Stimulated activated CD8-positive, alpha-beta memory T cell treated with anti-CD3 and anti-CD28 coated beads, Interleukin-15, amount 100 ng/mL, for 1 hour (primary cell): ENCODE data around the gene IL13RA2.

Source experiments
- DNase-seq: peaks from one replicate; pipeline ENCODE4 v3.0.0-alpha.2; 2020; ENCODE audit warnings: low read depth

IL13RA2 gene

GRCh38 chrX:115017455-115017854, at the start of gene IL13RA2:
Gene IL13RA2 (minus strand): TSS chrX:115017616. CDS start chrX:115017269, 347 bp downstream.
- no peak for DNase-seq

GRCh38 chrX:115065304-115065703, 47.9 kb upstream of the IL13RA2 start:
- DNase-seq = no peak

- DNase-seq = no peak
These were observed 42.6 kb upstream of the IL13RA2 start for GRCh38 chrX:115060013-115060412.

GRCh38 chrX:115058276-115058675, 40.9 kb upstream of the IL13RA2 start:
- no peak for DNase-seq

- no peak for DNase-seq
These were observed 37.5 kb upstream of the IL13RA2 start for GRCh38 chrX:115054876-115055275.

GRCh38 chrX:115053223-115053622, 35.8 kb upstream of the IL13RA2 start:
- no peak for DNase-seq

- DNase-seq = no peak
These were observed 30.3 kb upstream of the IL13RA2 start for GRCh38 chrX:115047715-115048114.

GRCh38 chrX:115047181-115047580, 29.8 kb upstream of the IL13RA2 start:
- no peak for DNase-seq

GRCh38 chrX:115040417-115040816, 23.0 kb upstream of the IL13RA2 start:
- no peak for DNase-seq

- no peak for DNase-seq
These were observed 21.0 kb upstream of the IL13RA2 start for GRCh38 chrX:115038406-115038805.

GRCh38 chrX:115036029-115036428, 18.6 kb upstream of the IL13RA2 start:
- DNase-seq = no peak

GRCh38 chrX:115031989-115032388, 14.6 kb upstream of the IL13RA2 start:
- DNase-seq = no peak

- DNase-seq = no peak
These were observed 13.2 kb upstream of the IL13RA2 start for GRCh38 chrX:115030625-115031024.

GRCh38 chrX:115029869-115030570, 12.6 kb upstream of the IL13RA2 start:
- no peak for DNase-seq

GRCh38 chrX:115029440-115029839, 12.0 kb upstream of the IL13RA2 start:
- DNase-seq = no peak

- no peak for DNase-seq
These were observed 6.4 kb upstream of the IL13RA2 start for GRCh38 chrX:115023811-115024210.

- DNase-seq = no peak
These were observed 5.7 kb upstream of the IL13RA2 start for GRCh38 chrX:115023139-115023538.

GRCh38 chrX:115021121-115021520, 3.7 kb upstream of the IL13RA2 start:
- DNase-seq = no peak

- no peak for DNase-seq
These were observed 1.5 kb upstream of the IL13RA2 start for GRCh38 chrX:115018944-115019343.

- DNase-seq = no peak
These were observed 728 bp upstream of the IL13RA2 start for GRCh38 chrX:115018040-115018647.

GRCh38 chrX:115013705-115014104, 3.7 kb downstream of the IL13RA2 start:
- DNase-seq = no peak

GRCh38 chrX:115011428-115011827, 6.0 kb downstream of the IL13RA2 start:
- no peak for DNase-seq

- no peak for DNase-seq
These were observed 17.5 kb downstream of the IL13RA2 start for GRCh38 chrX:114999906-115000305.

- no peak for DNase-seq
These were observed 19.6 kb downstream of the IL13RA2 start for GRCh38 chrX:114997779-114998178.
